Cortex of kidney (tissue), 1 donor: ENCODE measurements around the gene PODXL.
"Not testable (repeated sequence)": the region's sequence is repeated elsewhere in the genome, so short reads cannot be mapped to it uniquely, and the experiment has no call there.

Source experiments
- DNase-seq: peaks from one replicate; lab custom pipeline; 2025; lab: John Stamatoyannopoulos, UW

PODXL gene

DNA sequence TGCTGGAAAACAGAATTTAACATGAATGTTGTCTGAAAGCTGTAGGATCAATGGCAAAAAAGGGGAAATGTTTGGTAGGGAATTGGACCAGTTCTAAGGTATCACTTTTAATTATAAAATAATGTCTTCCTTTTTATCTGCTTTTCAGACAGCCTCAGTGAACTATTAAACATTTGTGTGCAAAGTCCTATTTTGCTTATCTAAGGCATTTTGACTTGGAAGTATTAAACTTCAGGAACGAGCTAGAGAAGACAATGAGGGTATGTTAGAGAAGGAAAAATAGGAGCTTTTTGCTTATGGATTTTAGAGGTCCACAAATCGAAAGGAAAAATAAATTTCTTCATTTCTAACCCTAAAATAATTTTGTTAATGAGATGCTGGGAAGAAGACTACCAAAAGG is 63.3 kb downstream of the PODXL start:
- no peak for DNase-seq

- no peak for DNase-seq
Measured at GRCh38 chr7:131489881-131490280, 66.5 kb downstream of the PODXL start.

DNA sequence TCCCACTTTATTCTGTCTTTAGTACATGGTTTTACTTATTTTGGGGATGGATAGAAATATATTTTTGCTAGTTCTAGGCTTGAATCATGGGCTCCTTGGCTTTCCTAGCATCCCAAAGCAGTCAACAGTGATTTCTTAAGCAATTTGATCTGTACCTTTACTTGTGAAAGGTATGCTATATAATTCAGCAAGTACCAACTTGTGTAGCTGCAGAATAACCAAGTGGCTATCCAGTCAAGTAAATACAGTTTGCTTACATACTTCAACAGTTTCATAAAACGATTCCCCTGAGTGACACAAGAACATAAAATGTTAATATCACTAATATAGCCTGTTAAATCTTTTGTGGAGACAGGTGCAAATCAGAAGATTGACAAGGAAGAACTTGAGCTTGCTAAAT is 67.2 kb downstream of the PODXL start:
- DNase-seq, result no peak

GRCh38 chr7:131488361-131488760 is 68.1 kb downstream of the PODXL start:
- no peak for DNase-seq

GRCh38 chr7:131487217-131487616 is 69.2 kb downstream of the PODXL start:
- no peak for DNase-seq

DNA sequence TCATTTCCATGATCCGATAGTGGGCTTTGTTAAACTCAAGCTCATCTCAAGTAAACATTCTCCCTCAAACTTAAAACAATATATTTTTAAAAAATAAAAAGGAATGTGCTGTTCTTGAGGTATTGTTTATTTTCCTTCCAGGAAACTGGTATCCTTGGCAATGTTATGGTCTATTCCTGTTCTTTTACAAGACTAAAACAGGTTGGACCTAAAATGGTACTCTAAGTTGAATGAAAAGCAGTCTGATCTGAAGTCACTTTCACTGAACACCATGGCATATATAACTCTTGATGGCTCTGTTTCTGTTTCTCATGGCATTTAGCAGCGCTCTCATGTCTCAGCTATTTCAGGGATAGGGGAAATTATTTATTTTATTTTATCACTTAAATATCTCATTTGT is 70.1 kb downstream of the PODXL start:
- no peak for DNase-seq

GRCh38 chr7:131483586-131483985 is 72.8 kb downstream of the PODXL start:
- DNase-seq, result no peak

GRCh38 chr7:131482800-131483199 is 73.6 kb downstream of the PODXL start:
- DNase-seq, result no peak

DNA sequence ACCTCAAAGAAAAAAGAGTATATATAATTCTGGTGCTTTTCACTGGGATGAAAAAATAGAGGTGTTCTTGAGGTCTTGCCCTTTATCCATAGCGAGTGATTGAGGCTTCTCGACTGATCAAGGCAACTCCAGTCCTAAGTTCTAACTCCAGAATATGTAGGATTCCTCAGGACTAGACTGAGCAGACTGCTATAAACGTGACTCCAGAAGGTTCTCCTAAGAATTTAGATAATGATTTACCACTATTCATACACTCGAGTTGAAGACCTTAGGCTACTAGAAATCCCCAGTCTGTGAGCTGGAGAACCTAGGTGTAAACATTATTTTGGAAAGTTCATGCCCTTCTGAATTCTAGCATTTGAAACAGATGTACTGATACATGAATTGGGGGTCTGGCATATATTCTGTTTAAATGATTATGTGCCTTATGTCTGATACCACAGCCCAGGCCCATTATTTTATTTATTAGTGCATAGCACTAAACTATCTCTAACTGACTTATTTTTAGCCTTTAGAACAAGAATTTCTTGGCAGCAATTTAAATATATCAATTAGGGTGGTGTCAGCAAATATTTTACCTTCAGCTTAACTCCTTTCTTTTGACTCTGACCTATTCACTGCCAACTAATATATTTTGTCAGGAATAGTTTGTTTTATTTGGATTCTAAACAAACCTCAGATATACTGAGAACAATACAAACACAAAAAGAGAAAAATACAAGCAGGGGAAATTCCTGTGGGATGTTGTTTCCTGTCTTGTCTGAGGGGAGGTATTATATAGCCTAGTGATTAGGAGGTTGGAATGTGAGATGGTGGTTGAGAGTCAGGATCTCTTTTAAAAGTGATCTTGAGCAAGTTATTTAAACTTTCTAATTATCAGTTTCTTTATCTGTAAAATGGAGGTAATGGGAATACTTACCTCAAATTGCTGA is 75.8 kb downstream of the PODXL start:
- no peak for DNase-seq

- DNase-seq, result no peak
Measured at GRCh38 chr7:131476740-131477139, 79.7 kb downstream of the PODXL start.

DNA sequence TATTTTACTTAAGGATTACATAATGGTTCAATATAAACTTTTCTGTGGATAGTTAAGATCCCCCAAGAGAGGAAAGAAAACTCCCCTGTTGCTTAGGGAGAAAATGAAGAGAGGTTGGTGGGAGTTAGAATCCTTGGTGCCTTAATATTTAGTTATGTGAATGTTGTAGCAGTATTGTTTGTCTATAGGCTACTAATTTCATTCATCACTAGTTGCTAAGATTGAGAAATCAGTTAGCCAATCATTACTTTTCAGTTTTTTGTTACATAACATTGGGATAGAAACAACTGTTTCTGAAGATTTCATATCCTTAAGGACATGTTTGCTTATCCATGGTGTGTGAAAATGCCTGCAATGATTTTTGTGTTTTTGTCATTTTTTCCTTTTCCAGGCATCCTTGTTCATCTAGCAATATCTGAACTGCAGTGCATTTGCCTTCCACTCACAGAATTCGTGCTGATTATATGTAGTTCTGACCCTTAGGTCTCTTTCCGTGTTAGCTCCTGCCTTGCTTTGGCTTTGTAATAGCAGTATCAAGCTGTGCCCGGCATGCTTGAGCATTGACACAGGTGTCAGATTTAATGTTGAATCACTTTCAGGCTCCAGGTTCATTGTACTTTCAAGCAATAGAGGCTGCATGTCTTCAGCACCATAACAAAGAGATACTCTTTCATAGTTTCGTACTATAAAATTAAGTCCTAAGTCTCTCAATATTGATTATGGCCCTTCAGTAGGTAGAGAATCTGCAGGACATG is 85.0 kb downstream of the PODXL start:
- DNase-seq, result no peak

GRCh38 chr7:131467788-131468187 is 88.6 kb downstream of the PODXL start:
- DNase-seq, result no peak

DNA sequence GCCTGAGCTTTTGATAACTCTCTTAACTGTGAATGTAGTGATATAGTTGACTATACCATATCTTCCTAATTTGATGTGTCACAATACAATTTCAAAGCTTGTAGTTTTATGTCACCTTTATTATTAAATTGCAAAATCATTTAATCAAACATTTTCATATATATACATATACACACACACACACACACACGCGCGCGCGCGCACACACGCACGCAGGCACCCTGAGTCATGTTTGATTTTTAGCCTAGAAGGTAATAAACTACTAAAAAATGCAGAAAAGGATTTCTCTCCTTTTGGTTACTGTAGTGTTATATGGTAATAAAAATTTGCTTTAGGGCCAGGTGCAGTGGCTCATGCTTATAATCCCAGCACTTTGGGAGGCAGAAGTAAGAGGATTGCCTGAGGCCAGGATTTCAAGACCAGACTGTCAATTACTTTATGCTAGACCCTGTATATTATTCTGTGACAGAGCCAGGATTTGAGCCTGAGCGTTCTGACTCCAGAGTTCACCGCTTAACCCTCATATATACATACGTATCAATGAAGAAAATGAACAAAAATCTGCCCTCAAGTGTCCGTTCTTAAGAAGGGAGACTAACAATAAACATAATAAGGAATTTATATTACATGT is 89.6 kb downstream of the PODXL start:
- no peak for DNase-seq

DNA sequence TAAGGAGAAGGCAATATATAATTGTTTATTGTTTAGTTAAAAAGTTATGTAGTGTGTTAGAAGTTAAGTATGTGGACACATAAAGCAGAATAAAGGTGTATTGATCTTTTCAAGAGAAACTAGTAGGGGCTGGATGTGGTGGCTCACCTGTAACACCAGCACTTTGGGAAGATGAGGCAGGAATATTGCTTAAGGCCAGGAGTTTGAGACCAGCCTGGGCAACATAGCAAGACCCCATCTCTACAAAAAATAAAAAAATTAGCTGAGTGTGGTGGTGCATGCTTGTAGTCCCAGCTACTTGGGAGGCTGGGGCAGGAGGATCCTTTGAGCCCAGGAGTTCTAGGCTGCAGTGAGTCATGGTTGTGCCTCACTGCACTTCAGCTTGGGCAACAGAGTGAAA is 93.7 kb downstream of the PODXL start:
- DNase-seq, result not testable (repeated sequence)

GRCh38 chr7:131462059-131462458 is 94.4 kb downstream of the PODXL start:
- DNase-seq, result no peak

DNA sequence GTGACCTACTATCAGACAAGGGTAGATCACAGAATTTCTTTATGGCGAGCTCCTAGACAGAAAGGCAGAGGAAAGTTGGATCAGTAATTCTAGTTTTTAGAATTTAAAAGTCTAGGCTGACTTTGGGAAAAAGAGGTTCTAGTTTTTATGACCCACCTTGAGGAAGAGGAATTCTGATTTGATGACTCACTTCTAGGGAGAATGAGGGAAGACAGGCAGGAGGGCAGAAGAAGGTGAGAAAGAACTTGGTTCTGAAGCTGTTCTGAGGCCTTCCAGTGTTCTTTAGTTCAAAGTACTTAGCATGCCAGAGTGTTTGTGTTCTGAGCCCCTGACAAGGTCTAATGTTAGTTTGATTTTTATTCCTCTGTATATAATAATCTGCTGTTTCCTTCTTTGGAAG is 97.2 kb downstream of the PODXL start:
- no peak for DNase-seq

GRCh38 chr7:131456338-131456737 is 100.1 kb downstream of the PODXL start:
- no peak for DNase-seq

DNA sequence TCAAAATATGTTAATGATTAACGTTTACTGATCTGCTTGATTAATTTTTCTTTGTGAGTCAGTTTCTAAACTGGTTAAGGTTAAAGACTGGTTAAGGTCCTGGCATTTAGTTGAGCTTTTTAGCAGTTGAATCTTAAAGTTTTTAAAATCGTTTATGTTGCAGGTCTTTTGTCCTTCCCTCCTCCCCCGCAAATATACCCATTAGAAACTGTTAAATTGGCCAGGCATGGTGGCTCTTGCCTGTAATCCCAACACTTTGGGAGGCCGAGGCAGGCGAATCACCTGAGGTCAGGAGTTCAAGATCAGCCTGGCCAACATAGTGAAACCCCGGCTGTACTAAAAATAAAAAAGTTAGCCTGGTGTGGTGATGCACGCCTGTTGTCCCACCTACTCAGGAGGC is 100.9 kb downstream of the PODXL start:
- DNase-seq, result no peak

GRCh38 chr7:131455001-131455400 is 101.4 kb downstream of the PODXL start:
- DNase-seq, result no peak

GRCh38 chr7:131454498-131454897 is 101.9 kb downstream of the PODXL start:
- no peak for DNase-seq
